Sigmoid colon (tissue), 4 donors: ENCODE results near the gene PZP.

Experiments
- CTCF ChIP-seq, 4 experiments: fragments of 450-650 bp in 3 of 4; fragments of 200-600 bp in 1 of 4; IDR thresholded peaks; one replicate each; pipeline ENCODE4 v1.5.1; 2016 to 2019; ENCODE audit warnings: antibody characterized with exemption in 4 of 4, mild to moderate bottlenecking in 3 of 4, moderate library complexity in 2 of 4
- POLR2AphosphoS5 ChIP-seq, 4 donors: sonication (generic); formaldehyde crosslinking; IDR thresholded peaks; one replicate each; pipeline ENCODE4 v1.6.1; 2017; ENCODE audit warnings: antibody characterized with exemption in 4 of 4

- TF ChIP-seq POLR2AphosphoS5 (IDR thresholded peaks at IDR 0.05) (no peak), CTCF (IDR thresholded peaks at IDR 0.05) (no peak)
Observed at GRCh38 chr12:9112076-9112853, 95.9 kb downstream of the PZP start.
